ENCODE results near the gene SUN5. TPM values are rescaled to one million over a fixed set of nuclear protein-coding genes. Genes with fewer than 3 reads are reported as not detected.

The SUN5 gene
- total and polyA plus RNA-seq, 11 donors: not detected

- WGBS, 4 donors: 86 to 92% (median 89%) methylated on average over 16 of the region's 16 CpGs
- peak in 1 of 5 donors; percentile 1 for DNase-seq
- intact Hi-C loops (cut with DNase I): no loop called here
These were observed 36.2 kb downstream of the SUN5 start for GRCh38 chr20:32967961-32968457.

GRCh38 chr20:32966881-32967781 lies 37.1 kb downstream of the SUN5 start:
- peaks cover 0 to 58% (median 6%) of the 10 kb centered on the region in 12 donors for H3K4me1 ChIP-seq
- 75 to 83% (median 79%) methylated on average over 15 to 16 of the region's 16 CpGs for WGBS, 4 donors
- no peak for ATAC-seq
- H3K9me3 ChIP-seq: no peaks in the 10 kb centered on the region
- intact Hi-C loops (cut with DNase I): no loop called here
- no peak for TF ChIP-seq CTCF (IDR thresholded peaks at IDR 0.05)
- no peak for TF ChIP-seq POLR2A (IDR thresholded peaks at IDR 0.05)
- peak in 1 of 5 donors; percentile 2 for DNase-seq
- H3K27ac ChIP-seq: peak overlapping the region in 1 of 12 donors; percentile 64
- no peak overlapping the region for H3K4me3 ChIP-seq
- peaks cover 0 to 7% (median 0%) of the 10 kb centered on the region in 9 donors for H3K27me3 ChIP-seq
- no peaks in the 10 kb centered on the region for H3K36me3 ChIP-seq

More at GRCh38 chr20:32967961-32968457, 36.2 kb downstream of the SUN5 start:
- Histone ChIP-seq H3K36me3 (no peaks in the 10 kb centered on the region), H3K4me1 (peaks cover 0 to 66% (median 8%) of the 10 kb centered on the region in 12 donors), H3K27ac (peak overlapping the region in 1 of 12 donors; percentile 64), H3K4me3 (no peak overlapping the region), H3K27me3 (peaks cover 0 to 7% (median 0%) of the 10 kb centered on the region in 9 donors), H3K9me3 (no peaks in the 10 kb centered on the region)
- no peak for ATAC-seq
- no peak for TF ChIP-seq POLR2A (IDR thresholded peaks at IDR 0.05)
- no peak for TF ChIP-seq CTCF (IDR thresholded peaks at IDR 0.05)

DNA sequence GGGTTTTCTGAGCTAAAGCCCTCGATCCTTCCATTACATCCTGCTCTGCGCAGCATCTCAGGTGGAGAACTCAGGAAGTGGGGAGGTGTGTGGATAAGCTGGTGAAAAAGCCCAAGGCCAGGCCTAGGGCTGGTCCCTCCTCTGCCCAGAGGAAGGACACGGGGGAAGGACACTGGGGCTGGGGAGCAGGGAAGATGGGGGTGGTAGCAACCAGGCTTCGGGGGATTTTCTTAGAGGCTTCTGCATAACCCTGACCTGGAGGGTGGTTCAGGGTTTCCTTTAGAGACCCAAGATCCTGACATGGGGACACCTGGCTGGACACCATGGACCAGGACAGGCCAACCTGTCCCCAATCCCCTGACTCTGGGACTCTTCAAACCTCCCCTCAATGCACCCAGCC lies 37.9 kb downstream of the SUN5 start:
- Histone ChIP-seq H3K4me1 (peaks cover 0 to 50% (median 1%) of the 10 kb centered on the region in 12 donors), H3K27me3 (peaks cover 0 to 7% (median 0%) of the 10 kb centered on the region in 9 donors), H3K4me3 (no peak overlapping the region), H3K36me3 (no peaks in the 10 kb centered on the region), H3K9me3 (no peaks in the 10 kb centered on the region), H3K27ac (no peak overlapping the region)
- ATAC-seq (no peak), DNase-seq (no peak)
- no peak for TF ChIP-seq CTCF (IDR thresholded peaks at IDR 0.05)
- TF ChIP-seq POLR2A (IDR thresholded peaks at IDR 0.05): no peak
- 83 to 94% (median 87%) methylated on average over 4 of the region's 4 CpGs for WGBS, 4 donors
- intact Hi-C loops (cut with DNase I): no loop called here
